Neuron (in vitro differentiated cells): Measurements from ENCODE around the gene ERCC6L.

Experiments used
- H2AFZ ChIP-seq: one replicate; pipeline ENCODE4 v1.6.1; 2013; ENCODE audit warnings: low read depth, mild to moderate bottlenecking, inconsistent platforms, low read length, moderate library complexity
- H3K27me3 ChIP-seq: one replicate; pipeline ENCODE4 v1.6.1; 2013; ENCODE audit warnings: low read length; ENCODE audit not compliant: insufficient read depth
- H3K36me3 ChIP-seq: one replicate; pipeline ENCODE4 v1.6.1; 2013; ENCODE audit warnings: low read length; ENCODE audit not compliant: insufficient read depth
- H3K4me1 ChIP-seq: one replicate; pipeline ENCODE4 v1.6.1; 2013; ENCODE audit warnings: low read length; ENCODE audit not compliant: insufficient read depth
- H3K4me3 ChIP-seq: 2 replicates; pipeline ENCODE4 v1.5.1; 2013; ENCODE audit warnings: mild to moderate bottlenecking, low read length, moderate library complexity
- H3K9me3 ChIP-seq: one replicate; pipeline ENCODE4 v1.6.1; 2013; ENCODE audit warnings: low read length

The ERCC6L gene, protein sequence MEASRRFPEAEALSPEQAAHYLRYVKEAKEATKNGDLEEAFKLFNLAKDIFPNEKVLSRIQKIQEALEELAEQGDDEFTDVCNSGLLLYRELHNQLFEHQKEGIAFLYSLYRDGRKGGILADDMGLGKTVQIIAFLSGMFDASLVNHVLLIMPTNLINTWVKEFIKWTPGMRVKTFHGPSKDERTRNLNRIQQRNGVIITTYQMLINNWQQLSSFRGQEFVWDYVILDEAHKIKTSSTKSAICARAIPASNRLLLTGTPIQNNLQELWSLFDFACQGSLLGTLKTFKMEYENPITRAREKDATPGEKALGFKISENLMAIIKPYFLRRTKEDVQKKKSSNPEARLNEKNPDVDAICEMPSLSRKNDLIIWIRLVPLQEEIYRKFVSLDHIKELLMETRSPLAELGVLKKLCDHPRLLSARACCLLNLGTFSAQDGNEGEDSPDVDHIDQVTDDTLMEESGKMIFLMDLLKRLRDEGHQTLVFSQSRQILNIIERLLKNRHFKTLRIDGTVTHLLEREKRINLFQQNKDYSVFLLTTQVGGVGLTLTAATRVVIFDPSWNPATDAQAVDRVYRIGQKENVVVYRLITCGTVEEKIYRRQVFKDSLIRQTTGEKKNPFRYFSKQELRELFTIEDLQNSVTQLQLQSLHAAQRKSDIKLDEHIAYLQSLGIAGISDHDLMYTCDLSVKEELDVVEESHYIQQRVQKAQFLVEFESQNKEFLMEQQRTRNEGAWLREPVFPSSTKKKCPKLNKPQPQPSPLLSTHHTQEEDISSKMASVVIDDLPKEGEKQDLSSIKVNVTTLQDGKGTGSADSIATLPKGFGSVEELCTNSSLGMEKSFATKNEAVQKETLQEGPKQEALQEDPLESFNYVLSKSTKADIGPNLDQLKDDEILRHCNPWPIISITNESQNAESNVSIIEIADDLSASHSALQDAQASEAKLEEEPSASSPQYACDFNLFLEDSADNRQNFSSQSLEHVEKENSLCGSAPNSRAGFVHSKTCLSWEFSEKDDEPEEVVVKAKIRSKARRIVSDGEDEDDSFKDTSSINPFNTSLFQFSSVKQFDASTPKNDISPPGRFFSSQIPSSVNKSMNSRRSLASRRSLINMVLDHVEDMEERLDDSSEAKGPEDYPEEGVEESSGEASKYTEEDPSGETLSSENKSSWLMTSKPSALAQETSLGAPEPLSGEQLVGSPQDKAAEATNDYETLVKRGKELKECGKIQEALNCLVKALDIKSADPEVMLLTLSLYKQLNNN

GRCh38 chrX:72238721-72239475, at the start of gene ERCC6L:
TSS of gene ERCC6L (minus strand) at chrX:72239027. CDS start at chrX:72238911, 116 bp downstream.
- Histone ChIP-seq H3K36me3 (peaks cover 3% of the 10 kb centered on the region), H3K4me3 (peak within 1 kb of the TSS; percentile 48), H3K27me3 (no peaks in the 10 kb centered on the region), H3K4me1 (no peaks in the 10 kb centered on the region), H3K9me3 (peaks cover 2% of the 10 kb centered on the region), H2AFZ (no peak within 1 kb of the TSS)

DNA sequence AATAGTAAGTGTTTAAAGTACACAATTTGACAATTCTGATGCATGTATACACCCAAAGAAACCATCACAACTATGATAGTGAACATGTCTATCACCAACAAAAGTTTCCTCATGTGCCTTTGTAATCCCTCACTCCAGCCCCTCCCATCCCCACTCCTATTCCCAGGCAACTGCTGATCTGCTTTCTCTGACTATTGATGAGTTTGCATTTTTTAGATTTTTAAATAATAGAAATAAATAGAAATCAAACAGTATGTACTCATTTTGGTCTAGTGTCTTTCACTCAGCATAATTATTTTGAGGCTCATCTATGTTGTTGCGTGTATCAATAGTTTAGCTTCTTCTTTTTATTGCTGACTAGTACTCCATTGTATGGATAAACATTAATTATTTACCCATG, 43.5 kb upstream of the ERCC6L start:
- H3K36me3 ChIP-seq = no peaks in the 10 kb centered on the region

DNA sequence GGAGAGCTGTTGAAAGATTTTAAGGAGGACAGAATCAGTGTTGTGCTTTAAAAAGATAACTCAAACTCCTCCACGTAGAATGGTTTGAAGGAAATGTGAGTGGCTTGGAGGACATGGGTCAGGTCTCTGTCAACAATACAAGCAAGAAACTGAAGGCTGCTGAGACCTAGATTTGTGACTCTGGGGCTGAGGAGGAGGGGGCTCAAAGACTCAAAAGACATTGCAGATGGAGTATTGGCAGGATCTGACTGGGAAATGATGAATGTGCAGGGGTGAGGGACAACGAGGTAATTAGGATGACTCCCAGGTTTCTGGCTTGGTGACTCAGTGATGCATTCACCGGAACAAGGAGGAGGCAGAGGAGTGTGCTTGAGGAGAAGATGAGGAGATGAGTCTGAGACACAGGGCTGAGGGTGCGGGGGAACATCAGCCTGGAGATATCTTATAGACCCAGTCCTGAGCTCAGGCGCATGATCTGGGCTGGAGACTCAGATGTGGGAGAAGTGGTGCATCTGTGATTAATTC, 41.6 kb upstream of the ERCC6L start:
- peaks cover 5% of the 10 kb centered on the region for H3K27me3 ChIP-seq
- H2AFZ ChIP-seq = no peak overlapping the region
- peaks cover 7% of the 10 kb centered on the region for H3K4me1 ChIP-seq
- no peak overlapping the region for H3K4me3 ChIP-seq
- H3K36me3 ChIP-seq = peaks cover 10% of the 10 kb centered on the region
- no peaks in the 10 kb centered on the region for H3K9me3 ChIP-seq

More for the DNA sequence above, 43.5 kb upstream of the ERCC6L start:
- Histone ChIP-seq H3K4me1 (no peaks in the 10 kb centered on the region), H3K4me3 (no peak overlapping the region), H3K9me3 (no peaks in the 10 kb centered on the region), H2AFZ (no peak overlapping the region), H3K27me3 (peaks cover 5% of the 10 kb centered on the region)

GRCh38 chrX:72276478-72276953, 37.7 kb upstream of the ERCC6L start:
- no peaks in the 10 kb centered on the region for H3K27me3 ChIP-seq
- H2AFZ ChIP-seq = no peak overlapping the region
- H3K36me3 ChIP-seq = peaks cover 48% of the 10 kb centered on the region
- H3K4me1 ChIP-seq = peaks cover 20% of the 10 kb centered on the region
- H3K4me3 ChIP-seq = peak overlapping the region; percentile 90
- no peaks in the 10 kb centered on the region for H3K9me3 ChIP-seq

GRCh38 chrX:72274526-72274925, 35.7 kb upstream of the ERCC6L start:
- Histone ChIP-seq H3K4me3 (no peak overlapping the region), H3K9me3 (no peaks in the 10 kb centered on the region), H3K27me3 (no peaks in the 10 kb centered on the region), H3K4me1 (peaks cover 20% of the 10 kb centered on the region), H3K36me3 (peaks cover 68% of the 10 kb centered on the region), H2AFZ (no peak overlapping the region)

DNA sequence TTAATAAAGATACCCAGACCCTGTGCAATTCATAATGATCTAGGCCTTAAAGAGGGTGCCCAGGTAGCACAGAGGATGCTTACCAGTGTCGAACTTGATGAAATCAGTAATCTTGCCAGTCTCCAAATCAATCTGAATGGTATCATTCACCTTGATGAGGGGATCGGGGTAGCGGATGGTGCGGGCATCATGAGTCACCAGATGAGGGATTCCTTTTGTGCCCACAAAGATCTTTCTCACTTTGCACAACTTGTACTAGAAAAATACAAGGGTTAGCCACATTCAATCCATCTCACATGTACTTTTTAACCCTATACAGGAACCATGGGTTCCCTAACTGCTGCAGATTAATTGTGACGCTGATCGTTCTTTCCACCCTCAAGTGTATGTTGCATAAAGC, 34.9 kb upstream of the ERCC6L start:
- Histone ChIP-seq H3K9me3 (no peaks in the 10 kb centered on the region), H3K27me3 (no peaks in the 10 kb centered on the region), H3K4me1 (peaks cover 20% of the 10 kb centered on the region), H3K4me3 (no peak overlapping the region), H2AFZ (no peak overlapping the region), H3K36me3 (peaks cover 73% of the 10 kb centered on the region)

- H2AFZ ChIP-seq = no peak overlapping the region
Measured at GRCh38 chrX:72272868-72273267, 34.0 kb upstream of the ERCC6L start.

DNA sequence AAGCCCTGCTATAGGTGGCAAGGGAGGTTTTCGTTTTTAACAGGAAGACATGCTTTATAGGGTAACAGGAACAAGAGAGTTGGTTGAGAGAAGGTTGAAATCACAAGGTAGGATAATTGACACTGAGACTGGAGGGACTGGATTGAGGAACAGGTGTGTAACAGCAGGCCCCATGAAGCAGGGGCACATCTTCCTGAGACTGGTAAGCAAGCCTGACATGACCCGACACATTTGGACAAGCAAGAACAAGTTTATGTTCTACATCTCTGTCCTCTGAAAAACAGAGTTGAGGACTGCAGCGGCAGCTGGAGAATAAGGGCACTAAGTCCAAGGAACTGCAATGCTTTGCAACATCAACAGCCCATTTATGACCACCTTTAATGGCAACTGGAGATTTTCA, 33.0 kb upstream of the ERCC6L start:
- peaks cover 20% of the 10 kb centered on the region for H3K4me1 ChIP-seq
- no peaks in the 10 kb centered on the region for H3K9me3 ChIP-seq
- peaks cover 86% of the 10 kb centered on the region for H3K36me3 ChIP-seq

More at GRCh38 chrX:72272868-72273267, 34.0 kb upstream of the ERCC6L start:
- Histone ChIP-seq H3K4me1 (peaks cover 20% of the 10 kb centered on the region), H3K36me3 (peaks cover 82% of the 10 kb centered on the region), H3K9me3 (no peaks in the 10 kb centered on the region), H3K4me3 (no peak overlapping the region), H3K27me3 (no peaks in the 10 kb centered on the region)

DNA sequence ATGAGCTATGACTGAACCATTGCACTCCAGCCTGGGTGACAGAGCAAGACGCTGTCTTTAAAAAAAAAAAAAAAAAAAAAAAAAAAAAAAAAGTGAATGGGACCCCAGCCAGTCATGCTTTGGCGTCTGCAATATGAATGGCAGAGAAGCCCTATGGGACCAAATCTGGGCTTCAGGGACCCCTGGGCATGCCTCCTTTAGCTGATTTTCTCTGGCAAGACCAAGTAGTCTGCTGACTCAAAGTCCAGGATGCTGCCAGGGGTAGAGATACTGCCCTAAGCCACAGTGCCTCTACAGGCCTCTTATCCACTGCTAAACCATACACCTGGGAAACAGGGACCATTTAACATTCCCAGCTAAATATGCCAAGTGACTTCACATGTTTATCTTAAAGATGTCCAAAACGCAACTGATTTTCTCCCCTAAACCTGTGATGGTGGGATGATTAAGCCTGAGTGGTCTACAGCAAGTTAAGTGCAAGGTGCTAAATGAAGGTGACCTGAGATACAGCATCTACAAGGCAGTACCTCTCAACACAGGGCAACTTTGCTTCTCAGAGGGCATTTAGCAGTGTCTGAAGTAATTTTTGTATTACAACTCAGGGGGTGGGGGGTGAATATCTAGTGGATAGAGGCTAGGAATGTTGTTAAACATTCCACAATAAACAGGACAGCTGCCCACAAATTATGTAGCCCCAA, 32.4 kb upstream of the ERCC6L start:
- Histone ChIP-seq H3K36me3 (peaks cover 84% of the 10 kb centered on the region), H3K27me3 (no peaks in the 10 kb centered on the region), H3K9me3 (no peaks in the 10 kb centered on the region), H3K4me3 (no peak overlapping the region), H3K4me1 (peaks cover 20% of the 10 kb centered on the region), H2AFZ (no peak overlapping the region)

More for the DNA sequence above, 33.0 kb upstream of the ERCC6L start:
- Histone ChIP-seq H3K4me3 (no peak overlapping the region), H3K27me3 (no peaks in the 10 kb centered on the region), H2AFZ (no peak overlapping the region)

GRCh38 chrX:72270316-72270866, 31.6 kb upstream of the ERCC6L start:
- no peak overlapping the region for H2AFZ ChIP-seq
- H3K9me3 ChIP-seq = no peaks in the 10 kb centered on the region
- H3K4me3 ChIP-seq = no peak overlapping the region
- no peaks in the 10 kb centered on the region for H3K27me3 ChIP-seq
- H3K4me1 ChIP-seq = peaks cover 12% of the 10 kb centered on the region
- peaks cover 76% of the 10 kb centered on the region for H3K36me3 ChIP-seq

DNA sequence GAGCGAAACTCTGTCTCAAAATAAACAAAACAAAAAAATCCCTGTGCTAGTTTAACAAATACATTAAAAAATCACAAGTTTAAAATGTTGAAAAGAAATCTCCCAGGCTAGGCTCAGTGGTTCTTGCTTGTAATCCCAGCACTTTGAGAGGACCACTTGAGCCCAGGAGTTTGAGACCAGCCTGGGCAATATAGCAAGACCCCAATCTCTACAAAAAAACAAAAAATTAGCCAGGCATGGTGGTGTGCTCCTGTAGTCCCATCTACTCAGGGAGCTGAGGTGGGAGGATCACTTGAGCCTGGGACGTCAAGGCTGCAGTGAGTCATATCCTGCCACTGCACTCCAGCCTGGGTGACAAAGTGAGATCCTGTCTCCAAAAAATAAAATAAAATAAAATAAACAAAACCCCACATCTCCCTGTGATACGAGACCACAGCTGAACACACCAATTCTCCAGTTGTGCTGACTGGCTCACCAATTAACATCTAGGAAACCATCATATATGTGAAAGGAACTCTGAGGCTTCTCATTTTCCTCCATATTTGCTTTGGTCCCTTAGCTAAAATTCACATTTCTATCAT, 30.9 kb upstream of the ERCC6L start:
- H3K4me3 ChIP-seq = no peak overlapping the region
- H3K27me3 ChIP-seq = no peaks in the 10 kb centered on the region
- H3K36me3 ChIP-seq = peaks cover 70% of the 10 kb centered on the region
- H2AFZ ChIP-seq = no peak overlapping the region
- H3K4me1 ChIP-seq = peaks cover 7% of the 10 kb centered on the region
- H3K9me3 ChIP-seq = no peaks in the 10 kb centered on the region
